Measurements from ENCODE around the gene RAD51B. TPM values are rescaled to one million over a fixed set of nuclear protein-coding genes. Genes with fewer than 3 reads are reported as not detected.
A peak's percentile ranks its signal among the peaks of the same experiment; 100 is the strongest.

Gene RAD51B
- total RNA-seq, 4 donors from 2014 or later = 14.0 to 16.4 (median 14.8) TPM

GRCh38 chr14:68556253-68556652 lies 736.7 kb downstream of the RAD51B start:
- Histone ChIP-seq H3K4me3 (replicated peaks in 1 of 3) (no peak overlapping the region), H3K36me3 (no peaks in the 10 kb centered on the region), H3K27me3 (no peaks in the 10 kb centered on the region), H3K9me3 (no peaks in the 10 kb centered on the region), H3K27ac (no peak overlapping the region), H3K4me1 (peaks cover 28 to 50% of the 10 kb centered on the region in 2 donors)
- TF ChIP-seq POLR2A (IDR thresholded peaks at IDR 0.05) = no peak
- no peak for TF ChIP-seq CTCF (IDR thresholded peaks at IDR 0.05)
- 97 to 98% methylated on average over 4 of the region's 4 CpGs for WGBS, 2 donors
- intact Hi-C loops (cut with DNase I) = no loop called here
- no peak for DNase-seq

GRCh38 chr14:68557648-68558047 lies 738.1 kb downstream of the RAD51B start:
- intact Hi-C loops (cut with DNase I) = no loop called here
- H3K36me3 ChIP-seq = no peaks in the 10 kb centered on the region
- H3K4me1 ChIP-seq = peaks cover 31 to 50% of the 10 kb centered on the region in 2 donors
- TF ChIP-seq CTCF (IDR thresholded peaks at IDR 0.05) = no peak
- TF ChIP-seq POLR2A (IDR thresholded peaks at IDR 0.05) = no peak
- no peaks in the 10 kb centered on the region for H3K9me3 ChIP-seq
- no peak for DNase-seq
- 79 to 81% methylated on average over 2 of the region's 2 CpGs for WGBS, 2 donors
- no peaks in the 10 kb centered on the region for H3K27me3 ChIP-seq
- no peak overlapping the region for H3K27ac ChIP-seq
- H3K4me3 ChIP-seq (replicated peaks in 1 of 3) = no peak overlapping the region

GRCh38 chr14:68558096-68558495 lies 738.5 kb downstream of the RAD51B start:
- peaks cover 31 to 50% of the 10 kb centered on the region in 2 donors for H3K4me1 ChIP-seq
- intact Hi-C loops (cut with DNase I) = no loop called here
- no peaks in the 10 kb centered on the region for H3K36me3 ChIP-seq
- H3K9me3 ChIP-seq = no peaks in the 10 kb centered on the region
- 95 to 99% methylated on average over 11 of the region's 11 CpGs for WGBS, 2 donors
- H3K27ac ChIP-seq = no peak overlapping the region
- no peak for DNase-seq
- no peaks in the 10 kb centered on the region for H3K27me3 ChIP-seq
- no peak overlapping the region for H3K4me3 ChIP-seq (replicated peaks in 1 of 3)
- TF ChIP-seq CTCF (IDR thresholded peaks at IDR 0.05) = no peak
- TF ChIP-seq POLR2A (IDR thresholded peaks at IDR 0.05) = no peak

GRCh38 chr14:68559949-68560348 lies 740.4 kb downstream of the RAD51B start:
- intact Hi-C loops (cut with DNase I) = no loop called here
- no peaks in the 10 kb centered on the region for H3K9me3 ChIP-seq
- H3K27me3 ChIP-seq = no peaks in the 10 kb centered on the region
- TF ChIP-seq POLR2A (IDR thresholded peaks at IDR 0.05) (no peak), CTCF (IDR thresholded peaks at IDR 0.05) (no peak)
- H3K4me3 ChIP-seq (replicated peaks in 1 of 3) = no peak overlapping the region
- WGBS, 2 donors = 91 to 94% methylated on average over 5 of the region's 5 CpGs
- peaks cover 33 to 48% of the 10 kb centered on the region in 2 donors for H3K4me1 ChIP-seq
- no peak overlapping the region for H3K27ac ChIP-seq
- no peaks in the 10 kb centered on the region for H3K36me3 ChIP-seq
- DNase-seq = no peak

- Histone ChIP-seq H3K4me1 (peaks cover 47 to 58% of the 10 kb centered on the region in 2 donors), H3K9me3 (no peaks in the 10 kb centered on the region), H3K36me3 (no peaks in the 10 kb centered on the region), H3K27ac (peak overlapping the region; percentile 90 to 95 (median 94)), H3K4me3 (replicated peaks in 1 of 3) (no peak overlapping the region), H3K27me3 (no peaks in the 10 kb centered on the region)
- 77 to 78% methylated on average over 8 to 10 of the region's 10 CpGs for WGBS, 2 donors
- TF ChIP-seq POLR2A (IDR thresholded peaks at IDR 0.05) (no peak), CTCF (IDR thresholded peaks at IDR 0.05) (no peak)
- intact Hi-C loops (cut with DNase I) = no loop called here
- DNase-seq = no peak
Observed at GRCh38 chr14:68561531-68562007, 742.0 kb downstream of the RAD51B start.

All from thyroid gland (tissue), 4 donors.